PC-9 (cell line): Measurements from ENCODE around the gene GATB. TPM values are rescaled to one million over a fixed set of nuclear protein-coding genes. Genes with fewer than 3 reads are reported as not detected.

Experiments used
- BruUV-seq: library from RNA; stranded (reverse); fragments of 400-500 nt; replicated peaks from 2 replicates; lab custom pipeline; 2021; lab: Mats Ljungman, UMichigan
- CTCF ChIA-PET: fragments of 300-600 bp; sonication (Branson Sonifier 250); formaldehyde crosslinking; loops from one replicate; lab custom pipeline; 2022; ENCODE audit warnings: antibody characterized with exemption; lab: Charles Lee
- POLR2A ChIA-PET: fragments of 300-600 bp; sonication (Branson Sonifier 250); formaldehyde crosslinking; loops from one replicate; lab custom pipeline; 2022; ENCODE audit warnings: antibody characterized with exemption; ENCODE audit not compliant: unreplicated experiment; lab: Charles Lee
- DNase-seq, 2 experiments: peaks; one replicate each; pipeline versions ENCODE4 v3.0.0 to v3.0.0-alpha.2; 2015 to 2022; ENCODE audit warnings: mixed read lengths in 1 of 2
- H2AFZ ChIP-seq: fragments of 200-600 bp; sonication (generic); 2 replicates; pipeline ENCODE4 v1.8.1; 2017; ENCODE audit warnings: antibody characterized with exemption
- H3F3A ChIP-seq: fragments of 200-600 bp; sonication (generic); 2 replicates; pipeline ENCODE4 v1.8.1; 2017; ENCODE audit warnings: antibody characterized with exemption, mild to moderate bottlenecking, low read depth; ENCODE audit not compliant: insufficient read depth
- H3K27ac ChIP-seq: fragments of 200-600 bp; sonication (generic); 2 replicates; pipeline ENCODE4 v1.6.1; 2016; ENCODE audit warnings: mixed run types
- H3K27me3 ChIP-seq: fragments of 200-600 bp; sonication (generic); 2 replicates; pipeline ENCODE4 v1.6.1; 2016; ENCODE audit warnings: low read depth, mixed run types; ENCODE audit not compliant: insufficient read depth
- H3K36me3 ChIP-seq: fragments of 200-600 bp; sonication (generic); 2 replicates; pipeline ENCODE4 v1.6.1; 2016; ENCODE audit warnings: low read depth, mixed run types
- H3K4me1 ChIP-seq: fragments of 200-600 bp; sonication (generic); replicated peaks from 2 replicates; pipeline ENCODE4 v1.6.1; 2016; ENCODE audit warnings: mixed run types; ENCODE audit not compliant: insufficient read depth
- H3K4me2 ChIP-seq: fragments of 200-600 bp; sonication (generic); 2 replicates; pipeline ENCODE4 v1.6.1; 2017; ENCODE audit warnings: mixed run types
- H3K4me3 ChIP-seq: fragments of 200-600 bp; sonication (generic); 2 replicates; pipeline ENCODE4 v1.6.1; 2016; ENCODE audit warnings: mixed run types
- H3K79me2 ChIP-seq: fragments of 200-600 bp; sonication (generic); 2 replicates; pipeline ENCODE4 v1.6.1; 2017; ENCODE audit warnings: low read depth, mixed run types
- H3K9me2 ChIP-seq: fragments of 200-600 bp; sonication (generic); 2 replicates; pipeline ENCODE4 v1.8.1; 2017; ENCODE audit warnings: mild to moderate bottlenecking; ENCODE audit not compliant: insufficient read depth
- H3K9me3 ChIP-seq: fragments of 200-600 bp; sonication (generic); 2 replicates; pipeline ENCODE4 v1.8.1; 2016; ENCODE audit warnings: low read depth; ENCODE audit not compliant: insufficient read depth
- H4K20me1 ChIP-seq: fragments of 200-600 bp; sonication (generic); 2 replicates; pipeline ENCODE4 v1.8.1; 2017; ENCODE audit not compliant: insufficient read depth
- CTCF ChIP-seq: fragments of 200-600 bp; sonication (generic); conservative IDR thresholded peaks from 2 replicates; pipeline ENCODE4 v1.6.1; 2017; ENCODE audit warnings: mixed run types, antibody characterized with exemption, mild to moderate bottlenecking, moderate library complexity
- EZH2 ChIP-seq: fragments of 200-600 bp; sonication (generic); IDR thresholded peaks from 2 replicates; pipeline ENCODE4 v1.8.0; 2017; ENCODE audit warnings: antibody characterized with exemption, low read depth
- intact Hi-C: fragments of 100-400 bp; cut with micrococcal nuclease; formaldehyde crosslinking; loops from one replicate; pipeline ENCODE4 v1.10.0; 2022; ENCODE audit not compliant: unreplicated experiment
- total RNA-seq: library from RNA; stranded (reverse); gene quantifications from 2 replicates; pipeline ENCODE4 v1.2.3, GENCODE V29; 2021

The GATB gene
- total RNA-seq, 1 experiment from 2014 or later = 24.2 TPM

- intact Hi-C loops = no loop called here
Measured at GRCh38 chr4:151797131-151797530, 36.3 kb upstream of the GATB start.

GRCh38 chr4:151796106-151796505 lies 35.3 kb upstream of the GATB start:
- Histone ChIP-seq H4K20me1 (no peaks in the 10 kb centered on the region), H3K4me2 (no peak overlapping the region), H3K9me2 (no peaks in the 10 kb centered on the region), H3F3A (no peaks in the 10 kb centered on the region), H2AFZ (no peak overlapping the region), H3K27me3 (no peaks in the 10 kb centered on the region), H3K79me2 (no peaks in the 10 kb centered on the region), H3K9me3 (no peaks in the 10 kb centered on the region), H3K4me1 (no peaks in the 10 kb centered on the region), H3K4me3 (no peak overlapping the region), H3K27ac (no peak overlapping the region), H3K36me3 (no peaks in the 10 kb centered on the region)
- intact Hi-C loops = no loop called here
- TF ChIP-seq EZH2 (no peak), CTCF (no peak)
- BruUV-seq = no TSS peak
- DNase-seq = no peak
- CTCF ChIA-PET = no interaction called here
- POLR2A ChIA-PET = interaction anchor here (0.5 kb wide), 1 partner anchor 1846 kb away, joined by 5 read pairs; no protein-coding TSS in a partner anchor

More at GRCh38 chr4:151797131-151797530, 36.3 kb upstream of the GATB start:
- no peak overlapping the region for H3K4me3 ChIP-seq
- H3K9me3 ChIP-seq = no peaks in the 10 kb centered on the region
- 0 out of 2 replicates have a peak overlapping the region, but pooled peaks have one; percentile 28 for H2AFZ ChIP-seq
- H3K27ac ChIP-seq = no peak overlapping the region
- no peak for TF ChIP-seq CTCF
- no peak for TF ChIP-seq EZH2
- POLR2A ChIA-PET = no interaction called here
- peak; percentile 15 to 59 for DNase-seq
- no peaks in the 10 kb centered on the region for H3K36me3 ChIP-seq
- H4K20me1 ChIP-seq = no peaks in the 10 kb centered on the region
- H3F3A ChIP-seq = no peaks in the 10 kb centered on the region
- H3K4me1 ChIP-seq = no peaks in the 10 kb centered on the region; the same call in 1 of the 2 replicates
- H3K27me3 ChIP-seq = no peaks in the 10 kb centered on the region
- no TSS peak for BruUV-seq
- CTCF ChIA-PET = interaction anchor here (0.6 kb wide), 1 partner anchor 153 kb away, joined by 4 read pairs; no protein-coding TSS in a partner anchor
- H3K4me2 ChIP-seq = peak overlapping the region; percentile 19; the same call in 1 of the 2 replicates
- no peaks in the 10 kb centered on the region for H3K9me2 ChIP-seq
- H3K79me2 ChIP-seq = no peaks in the 10 kb centered on the region

- Histone ChIP-seq H3F3A (no peaks in the 10 kb centered on the region), H3K79me2 (no peaks in the 10 kb centered on the region), H3K9me2 (no peaks in the 10 kb centered on the region), H4K20me1 (no peaks in the 10 kb centered on the region), H3K4me1 (no peaks in the 10 kb centered on the region), H3K36me3 (no peaks in the 10 kb centered on the region), H3K27me3 (no peaks in the 10 kb centered on the region), H2AFZ (no peak overlapping the region), H3K27ac (no peak overlapping the region), H3K4me3 (no peak overlapping the region), H3K9me3 (no peaks in the 10 kb centered on the region), H3K4me2 (no peak overlapping the region)
- TF ChIP-seq EZH2 (no peak), CTCF (no peak)
- POLR2A ChIA-PET = no interaction called here
- no peak for DNase-seq
- CTCF ChIA-PET = no interaction called here
- intact Hi-C loops = no loop called here
- no TSS peak for BruUV-seq
Measured at GRCh38 chr4:151792995-151793394, 32.2 kb upstream of the GATB start.
